Measurements from ENCODE around the gene ABCC5. TPM values are rescaled to one million over a fixed set of nuclear protein-coding genes. Genes with fewer than 3 reads are reported as not detected.

ABCC5 gene
- total and polyA plus RNA-seq, 2 of the 8 experiments (the other 6 are each of a cell fraction or from before 2014, with no cell fraction given): 25.3 to 40.8 TPM

GRCh38 chr3:183875411-183875810, 142.3 kb downstream of the ABCC5 start:
- no peak overlapping the region for H3K9ac ChIP-seq (replicated peaks in 1 of 4; ENCODE audit: extremely low read depth in 1 of 4, low read depth in 3 of 4, low read length in 3 of 4)
- DNase-seq (ENCODE audit: low read depth in 1 of 2, low spot score in 2 of 2): no peak
- no peak overlapping the region for H3K4ac ChIP-seq (replicated peaks; ENCODE audit: insufficient read length, low read depth, low read length)
- no peaks in the 10 kb centered on the region; the same call in 1 of the 2 replicates for H3K23me2 ChIP-seq (ENCODE audit: low read depth, low read length)
- no peak overlapping the region for H4K91ac ChIP-seq (replicated peaks; ENCODE audit: insufficient read length, low read length)
- H4K5ac ChIP-seq (ENCODE audit: insufficient read length, low read depth, low read length): no peak overlapping the region
- no peaks in the 10 kb centered on the region; a peak in 1 of 7 replicates for H3K27me3 ChIP-seq (replicated peaks in 1 of 4; ENCODE audit: control insufficient read depth in 3 of 4, extremely low read depth in 1 of 4, insufficient read depth in 3 of 4, low read length in 3 of 4)
- H3K4me1 ChIP-seq (replicated peaks in 1 of 4; ENCODE audit: control insufficient read depth in 3 of 4, insufficient read depth in 4 of 4, low read length in 3 of 4): peaks cover 0 to 6% (median 2%) of the 10 kb centered on the region in 4 experiments; a peak in 2 of 7 replicates
- no peaks in the 10 kb centered on the region for H3K9me3 ChIP-seq (ENCODE audit: insufficient read depth in 2 of 2, low read depth in 1 of 2, low read length in 1 of 2)
- no peak for FAIRE-seq
- no peak overlapping the region for H3K14ac ChIP-seq (ENCODE audit: insufficient read length)
- H3K18ac ChIP-seq (ENCODE audit: extremely low read depth, low read length): no peak overlapping the region
- H4K20me1 ChIP-seq (replicated peaks in 1 of 2; ENCODE audit: control insufficient read depth in 1 of 2, insufficient read depth in 2 of 2, low read length in 2 of 2): peaks cover 8 to 9% of the 10 kb centered on the region in 2 experiments
- peaks cover 11% of the 10 kb centered on the region for H3K79me1 ChIP-seq (ENCODE audit: low read depth, low read length)
- H3K56ac ChIP-seq (replicated peaks; ENCODE audit: insufficient read length, low read depth, low read length): no peak overlapping the region
- no peak overlapping the region for H3K27ac ChIP-seq (ENCODE audit: low read depth, low read length)
- H2BK15ac ChIP-seq (ENCODE audit: low read length): no peak overlapping the region
- no peaks in the 10 kb centered on the region for H3K36me3 ChIP-seq (ENCODE audit: control insufficient read depth in 2 of 4, insufficient read depth in 4 of 4, low read length in 3 of 4)
- no peak for TF ChIP-seq TEAD4 (IDR thresholded peaks at IDR 0.05; ENCODE audit: low read depth, low read length)
- TF ChIP-seq POLR2A (IDR thresholded peaks at IDR 0.05; ENCODE audit: control extremely low read depth in 1 of 2, low read depth in 2 of 2, low read length in 2 of 2): no peak
- TF ChIP-seq SP1 (IDR thresholded peaks at IDR 0.05; ENCODE audit: low read depth, low read length): no peak
- no peak for TF ChIP-seq MAFK (IDR thresholded peaks at IDR 0.05; ENCODE audit: low read depth, low read length)
- TF ChIP-seq SIRT6 (IDR thresholded peaks at IDR 0.05; ENCODE audit: low read length): no peak
- TF ChIP-seq PHF8 (conservative IDR thresholded peaks at IDR 0.05; ENCODE audit: low read depth, low read length): no peak
- TF ChIP-seq SIX5 (IDR thresholded peaks at IDR 0.05; ENCODE audit: low read depth, low read length): no peak
- H2BK120ac ChIP-seq (replicated peaks; ENCODE audit: low read depth, low read length): no peak overlapping the region
- H2AFZ ChIP-seq (ENCODE audit: low read length): no peak overlapping the region
- POLR2A ChIA-PET (ENCODE audit: partially characterized antibody): interaction anchor here (1.9 kb wide), 1 partner anchor 9 kb away, joined by 9 read pairs; the partner anchor contains the start of gene PARL
- H4K8ac ChIP-seq (ENCODE audit: extremely low read depth, insufficient read depth, low read length): no peak overlapping the region
- H3K4me2 ChIP-seq (ENCODE audit: insufficient read depth in 1 of 2, low read depth in 2 of 2, low read length in 2 of 2): no peak overlapping the region
- H3K4me3 ChIP-seq (ENCODE audit: extremely low read depth in 1 of 4, insufficient read depth in 2 of 4, low read depth in 3 of 4, low read length in 4 of 4): no peak overlapping the region
- no peak overlapping the region for H2BK5ac ChIP-seq (ENCODE audit: low read depth, low read length)
- peaks cover 14 to 89% of the 10 kb centered on the region in 2 experiments for H3K79me2 ChIP-seq (ENCODE audit: control insufficient read depth in 1 of 2, insufficient read depth in 2 of 2, low read length in 2 of 2)
- CTCF ChIA-PET (ENCODE audit: partially characterized antibody): interaction anchor here (1.0 to 1.6 kb wide), 3 partner anchors 9 to 31 kb away, joined by 3 to 5 read pairs (median 5); partner anchors contain the start of gene PARL
- no peak overlapping the region for H2BK20ac ChIP-seq (ENCODE audit: low read length)
- H2AK5ac ChIP-seq (ENCODE audit: low read depth, low read length): no peak overlapping the region
- no peak overlapping the region for H3K23ac ChIP-seq (ENCODE audit: insufficient read length)
- no peak overlapping the region for H2BK12ac ChIP-seq (ENCODE audit: low read depth, low read length)

Measured in H1 (cell line).